Right lobe of liver (tissue), 6 donors: Measurements from ENCODE around the gene CAPZB. TPM values are rescaled to one million over a fixed set of nuclear protein-coding genes. Genes with fewer than 3 reads are reported as not detected.

Experiments used
- ATAC-seq, 4 donors: fragments of 200-7000 bp; cut with Tn5 transposase; one replicate each; pipeline ENCODE4 v1.9.1; 2020; ENCODE audit warnings: mild to moderate bottlenecking in 4 of 4, moderate library complexity in 4 of 4
- DNase-seq, 3 donors: peaks; one replicate each; pipeline ENCODE4 v3.0.0-alpha.2; 2020
- H3K27ac ChIP-seq, 3 donors: fragments of 200-600 bp; one replicate each; pipeline ENCODE4 v1.8.0; 2022
- H3K27me3 ChIP-seq, 2 donors: fragments of 200-600 bp; one replicate each; pipeline ENCODE4 v1.8.0; 2022
- H3K36me3 ChIP-seq, 4 donors: fragments of 200-600 bp; sonication (generic) in 1 of 4; one replicate each; pipeline versions ENCODE4 v1.5.1 to v1.8.0; 2017 to 2022; ENCODE audit warnings: control low read depth in 1 of 4
- H3K4me1 ChIP-seq, 4 donors: fragments of 200-600 bp; sonication (generic) in 1 of 4; one replicate each; pipeline versions ENCODE4 v1.5.1 to v1.8.0; 2017 to 2022; ENCODE audit warnings: control low read depth in 1 of 4
- H3K4me3 ChIP-seq, 3 donors: fragments of 200-600 bp; one replicate each; pipeline ENCODE4 v1.8.0; 2022
- H3K9me3 ChIP-seq, 4 donors: fragments of 200-600 bp; sonication (generic) in 1 of 4; one replicate each; pipeline versions ENCODE4 v1.5.1 to v1.8.0; 2017 to 2022; ENCODE audit warnings: control low read depth in 1 of 4
- CTCF ChIP-seq, 4 donors: fragments of 200-600 bp in 3 of 4; fragments of 450-650 bp in 1 of 4; IDR thresholded peaks; one replicate each; pipeline versions ENCODE4 v1.5.1 to v1.8.0; 2016 to 2022; ENCODE audit warnings: antibody characterized with exemption in 4 of 4, mild to moderate bottlenecking in 2 of 4
- POLR2A ChIP-seq: fragments of 450-650 bp; IDR thresholded peaks from one replicate; pipeline ENCODE4 v1.6.1; 2017; ENCODE audit warnings: antibody characterized with exemption, mild to moderate bottlenecking
- WGBS: methylation state at CpG from one replicate; pipeline ENCODE4 v1.1.6; 2018; ENCODE audit warnings: low coverage, low lambda C conversion rate; ENCODE audit not compliant: insufficient coverage; ENCODE audit errors: missing lambda C conversion rate; 5-methylcytosine and 5-hydroxymethylcytosine counted together
- intact Hi-C, 2 donors: fragments of 100-400 bp; cut with DNase I; formaldehyde crosslinking; loops; one replicate each; pipeline versions ENCODE4 v1.11.2 to v1.14.1; 2022
- total RNA-seq, 6 experiments: library from RNA; depleted of rRNA in 2 of 6; stranded (reverse); fragments of >200 nt in 2 of 6; fragmentation: NEBNext Ultra II Directional in 3 of 6; extraction: Animal tissue kit (Norgen Biotek cat#: 25700) in 3 of 6; gene quantifications; one replicate each; pipeline versions ENCODE4 v1.1.0 to v1.2.4, GENCODE V29; 2016 to 2023
- donor health status: DM: no; HTN: yes; CAD: no.
- donor health status: DM: no; HTN: no; CAD: no.
- donor health status: DM: no; HTN: no; CAD: no.
- donor health status: DM: no; HTN: yes; CAD: no.
- donor health status: DM: no; HTN: yes; CAD: no.

The CAPZB gene
- total RNA-seq, 6 experiments from 2014 or later: 53.5 to 117 (median 88.0) TPM

DNA sequence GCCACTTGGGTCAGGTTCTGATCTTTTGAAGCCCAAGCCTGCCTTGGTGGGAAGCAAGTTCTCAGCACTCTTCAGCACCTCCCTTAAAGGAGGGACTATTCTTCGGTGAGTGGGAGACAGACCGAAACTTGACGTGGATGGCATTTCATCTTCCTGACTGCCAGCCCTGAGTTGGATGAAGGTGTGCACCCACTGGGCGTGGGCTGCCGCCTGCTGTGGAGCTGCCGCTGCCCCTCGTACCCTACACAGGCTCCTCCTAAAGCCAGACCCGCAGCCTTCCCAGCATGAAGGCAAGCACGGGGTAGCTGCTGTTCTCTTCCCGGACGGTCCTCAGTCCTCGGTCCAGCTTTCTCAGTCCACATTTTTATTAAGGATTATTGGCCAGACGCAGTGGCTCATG, 89.1 kb downstream of the CAPZB start:
- H3K36me3 ChIP-seq: peaks cover 0 to 5% (median 0%) of the 10 kb centered on the region in 4 donors
- no peak for ATAC-seq
- no peak overlapping the region for H3K4me3 ChIP-seq
- no peaks in the 10 kb centered on the region for H3K27me3 ChIP-seq
- intact Hi-C loops: loop anchor here in 1 of 2 donors (10.0 kb wide), 1 partner anchor 189 kb away; no protein-coding TSS in a partner anchor
- no peaks in the 10 kb centered on the region for H3K9me3 ChIP-seq
- DNase-seq: no peak
- WGBS: 100% methylated on average over 1 of the region's 13 CpGs
- H3K27ac ChIP-seq: no peak overlapping the region
- TF ChIP-seq POLR2A: no peak
- no peak for TF ChIP-seq CTCF (IDR thresholded peaks at IDR 0.05)
- peaks cover 0 to 2% (median 0%) of the 10 kb centered on the region in 4 donors for H3K4me1 ChIP-seq

DNA sequence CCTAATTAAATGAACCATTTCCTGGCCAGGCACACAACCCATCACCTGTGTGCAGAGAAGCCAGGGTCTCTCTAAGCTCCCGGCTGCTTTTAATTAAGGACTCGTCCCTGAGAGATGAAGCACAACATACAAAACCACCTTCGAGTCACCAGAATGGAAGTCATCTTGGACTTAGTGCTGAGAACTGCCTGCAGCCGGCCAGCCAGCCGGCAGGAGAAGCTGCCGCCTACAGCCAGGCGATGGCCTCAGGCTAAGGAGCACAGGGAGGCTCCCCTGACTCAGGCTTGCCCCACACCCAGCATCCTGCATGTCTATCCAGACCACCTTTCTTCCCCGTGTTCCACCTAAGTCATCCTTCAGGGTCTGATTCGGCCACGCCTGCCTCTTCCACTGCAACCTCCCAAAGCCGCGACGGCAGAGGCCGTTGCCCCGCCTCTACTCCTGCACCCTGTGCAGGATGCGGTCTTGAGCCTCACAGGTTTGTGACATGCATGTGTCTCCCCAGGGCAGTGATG, 89.6 kb downstream of the CAPZB start:
- Histone ChIP-seq H3K4me3 (no peak overlapping the region), H3K27me3 (no peaks in the 10 kb centered on the region), H3K4me1 (no peaks in the 10 kb centered on the region), H3K9me3 (no peaks in the 10 kb centered on the region), H3K27ac (no peak overlapping the region), H3K36me3 (peaks cover 0 to 5% (median 0%) of the 10 kb centered on the region in 4 donors)
- WGBS: 77% methylated on average over 5 of the region's 16 CpGs
- ATAC-seq: no peak
- intact Hi-C loops: loop anchor here in 1 of 2 donors (10.0 kb wide), 1 partner anchor 189 kb away; no protein-coding TSS in a partner anchor
- DNase-seq: no peak
- TF ChIP-seq POLR2A: no peak
- TF ChIP-seq CTCF (IDR thresholded peaks at IDR 0.05): no peak

- intact Hi-C loops: loop anchor here (5.0 to 10.0 kb wide), 2 partner anchors 59 to 192 kb away; no protein-coding TSS in a partner anchor
Measured at GRCh38 chr1:19393046-19393445, 92.3 kb downstream of the CAPZB start.

GRCh38 chr1:19392221-19392620, 93.1 kb downstream of the CAPZB start:
- intact Hi-C loops: loop anchor here (5.0 to 10.0 kb wide), 2 partner anchors 60 to 193 kb away; no protein-coding TSS in a partner anchor
- no peak for DNase-seq
- H3K4me1 ChIP-seq: peaks cover 0 to 5% (median 2%) of the 10 kb centered on the region in 4 donors

More at GRCh38 chr1:19393046-19393445, 92.3 kb downstream of the CAPZB start:
- Histone ChIP-seq H3K4me1 (no peaks in the 10 kb centered on the region), H3K9me3 (no peaks in the 10 kb centered on the region), H3K4me3 (no peak overlapping the region), H3K36me3 (peaks cover 0 to 5% (median 0%) of the 10 kb centered on the region in 4 donors), H3K27me3 (no peaks in the 10 kb centered on the region), H3K27ac (no peak overlapping the region)
- TF ChIP-seq POLR2A (no peak), CTCF (IDR thresholded peaks at IDR 0.05) (no peak)
- no peak for DNase-seq
- ATAC-seq: no peak
- 83% methylated on average over 4 of the region's 14 CpGs for WGBS

More at GRCh38 chr1:19392221-19392620, 93.1 kb downstream of the CAPZB start:
- no peak overlapping the region for H3K27ac ChIP-seq
- no peak for ATAC-seq
- 100% methylated on average over 4 of the region's 9 CpGs for WGBS
- H3K4me3 ChIP-seq: no peak overlapping the region
- H3K27me3 ChIP-seq: no peaks in the 10 kb centered on the region
- H3K9me3 ChIP-seq: no peaks in the 10 kb centered on the region
- TF ChIP-seq POLR2A (no peak), CTCF (IDR thresholded peaks at IDR 0.05) (no peak)
- peaks cover 0 to 5% (median 0%) of the 10 kb centered on the region in 4 donors for H3K36me3 ChIP-seq
